Endometrial microvascular endothelial cells (primary cell): ENCODE results near the gene PROSER3. TPM values are rescaled to one million over a fixed set of nuclear protein-coding genes. Genes with fewer than 3 reads are reported as not detected.
"Not testable (repeated sequence)": the region's sequence is repeated elsewhere in the genome, so short reads cannot be mapped to it uniquely, and the experiment has no call there.

ENCODE experiments used
- in situ Hi-C: cut with HindIII; loops from 2 replicates; pipeline ENCODE4 v1.10.0; 2017; ENCODE audit warnings: low sequenced_read_pairs, low pct_unique_long_range_greater_than_20kb; ENCODE audit errors: inconsistent ontology term
- total RNA-seq: library from RNA; depleted of rRNA; stranded (reverse); fragments of >200 nt; gene quantifications from one replicate; pipeline ENCODE4 v1.2.3, GENCODE V29; 2015; ENCODE audit errors: inconsistent ontology term

Gene PROSER3
- total RNA-seq, 1 donor from 2014 or later = 7.2 TPM

DNA sequence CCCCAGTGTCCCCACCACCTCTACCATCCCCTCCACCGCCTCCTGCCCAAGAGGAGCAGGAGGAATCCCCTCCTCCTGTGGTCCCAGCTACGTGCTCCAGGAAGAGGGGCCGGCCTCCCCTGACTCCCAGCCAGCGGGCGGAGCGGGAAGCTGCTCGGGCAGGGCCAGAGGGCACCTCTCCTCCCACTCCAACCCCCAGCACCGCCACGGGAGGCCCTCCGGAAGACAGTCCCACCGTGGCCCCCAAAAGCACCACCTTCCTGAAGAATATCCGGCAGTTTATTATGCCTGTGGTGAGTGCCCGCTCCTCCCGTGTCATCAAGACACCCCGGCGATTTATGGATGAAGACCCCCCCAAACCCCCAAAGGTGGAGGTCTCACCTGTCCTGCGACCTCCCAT is 37.3 kb upstream of the PROSER3 start:
- in situ Hi-C loops = no loop called here

DNA sequence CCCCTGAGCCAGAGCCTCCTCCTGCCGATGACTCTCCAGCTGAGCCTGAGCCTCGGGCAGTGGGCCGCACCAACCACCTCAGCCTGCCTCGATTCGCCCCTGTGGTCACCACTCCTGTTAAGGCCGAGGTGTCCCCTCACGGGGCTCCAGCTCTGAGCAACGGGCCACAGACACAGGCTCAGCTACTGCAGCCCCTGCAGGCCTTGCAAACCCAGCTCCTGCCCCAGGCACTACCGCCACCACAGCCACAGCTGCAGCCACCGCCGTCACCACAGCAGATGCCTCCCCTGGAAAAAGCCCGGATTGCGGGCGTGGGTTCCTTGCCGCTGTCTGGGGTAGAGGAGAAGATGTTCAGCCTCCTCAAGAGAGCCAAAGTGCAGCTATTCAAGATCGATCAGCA is 36.6 kb upstream of the PROSER3 start:
- in situ Hi-C loops = no loop called here

DNA sequence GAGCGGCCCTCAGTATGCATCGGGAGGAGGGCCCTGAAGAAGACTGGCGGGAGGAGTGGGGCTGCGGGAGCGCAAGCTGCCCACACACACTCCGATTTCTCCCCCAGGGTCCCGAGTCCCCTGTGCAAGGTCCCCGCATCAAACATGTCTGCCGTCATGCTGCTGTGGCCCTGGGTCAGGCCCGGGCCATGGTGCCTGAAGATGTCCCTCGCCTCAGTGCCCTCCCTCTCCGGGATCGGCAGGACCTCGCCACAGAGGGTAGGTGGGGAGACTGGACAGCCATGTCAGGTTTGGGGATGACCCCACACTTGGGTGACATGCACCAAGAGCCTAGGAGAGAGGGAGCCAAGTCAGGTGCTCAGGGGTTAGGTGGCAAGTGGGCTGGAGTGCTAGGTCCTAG is 35.5 kb upstream of the PROSER3 start:
- in situ Hi-C loops = no loop called here

DNA sequence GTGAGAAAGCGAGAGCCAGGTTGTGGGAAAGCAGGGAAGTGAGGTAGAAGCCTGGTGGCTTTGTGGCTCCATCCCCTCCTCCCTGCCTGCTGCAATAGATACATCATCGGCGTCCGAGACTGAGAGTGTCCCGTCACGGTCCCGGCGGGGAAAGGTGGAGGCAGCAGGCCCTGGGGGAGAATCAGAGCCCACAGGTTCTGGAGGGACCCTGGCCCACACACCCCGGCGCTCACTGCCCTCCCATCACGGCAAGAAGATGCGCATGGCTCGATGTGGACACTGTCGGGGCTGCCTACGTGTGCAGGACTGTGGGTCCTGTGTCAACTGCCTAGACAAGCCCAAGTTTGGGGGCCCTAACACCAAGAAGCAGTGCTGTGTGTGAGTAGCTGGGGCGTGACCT is 35.1 kb upstream of the PROSER3 start:
- in situ Hi-C loops = no loop called here

DNA sequence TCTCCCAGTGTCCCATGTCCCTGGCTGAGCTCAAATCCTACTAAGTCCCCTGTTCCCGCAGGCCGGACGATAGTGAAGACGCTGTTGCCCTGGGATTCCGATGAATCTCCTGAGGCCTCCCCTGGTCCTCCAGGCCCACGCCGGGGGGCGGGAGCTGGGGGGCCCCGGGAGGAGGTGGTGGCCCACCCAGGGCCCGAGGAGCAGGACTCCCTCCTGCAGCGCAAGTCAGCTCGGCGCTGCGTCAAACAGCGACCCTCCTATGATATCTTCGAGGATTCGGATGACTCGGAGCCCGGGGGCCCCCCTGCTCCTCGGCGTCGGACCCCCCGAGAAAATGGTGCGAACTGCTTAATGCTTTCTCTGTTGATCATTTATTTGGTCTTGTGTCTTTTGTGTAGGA is 34.3 kb upstream of the PROSER3 start:
- in situ Hi-C loops = no loop called here

DNA sequence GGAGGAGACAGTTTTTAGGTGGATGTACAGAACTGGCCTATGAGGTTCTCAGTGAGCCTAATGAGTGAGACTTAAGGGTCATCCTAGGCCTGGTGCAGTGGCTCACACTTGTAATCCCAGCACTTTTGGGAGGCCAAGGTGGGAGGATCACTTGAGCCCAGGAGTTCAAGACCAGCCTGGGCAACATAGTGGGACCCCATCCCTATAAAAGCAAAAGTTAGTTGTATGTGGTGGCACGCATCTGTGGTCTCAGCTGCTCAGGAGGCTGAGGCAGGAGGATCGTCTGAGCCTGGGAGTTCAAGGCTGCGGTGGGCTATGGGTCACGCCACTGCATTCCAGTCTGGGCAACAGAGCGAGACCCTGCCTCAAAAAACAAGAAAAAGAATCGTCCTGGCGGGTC is 33.8 kb upstream of the PROSER3 start:
- in situ Hi-C loops = not testable (repeated sequence)

DNA sequence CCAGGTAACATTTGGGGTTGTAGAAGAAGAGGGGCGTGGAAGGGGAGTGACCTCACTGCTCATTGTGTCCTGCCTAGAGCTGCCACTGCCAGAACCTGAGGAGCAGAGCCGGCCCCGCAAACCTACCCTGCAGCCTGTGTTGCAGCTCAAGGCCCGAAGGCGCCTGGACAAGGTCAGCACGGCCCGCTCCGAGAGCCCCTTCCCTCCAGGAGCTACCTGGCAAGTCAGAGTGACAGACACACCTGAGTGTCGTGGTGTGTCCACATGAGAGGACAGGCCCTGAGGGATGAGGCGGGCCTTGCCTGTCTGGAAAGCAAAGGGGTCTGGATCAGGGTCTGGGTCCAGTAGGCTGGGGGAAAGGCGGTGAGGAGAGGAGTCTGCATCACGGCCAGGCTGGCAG is 33.4 kb upstream of the PROSER3 start:
- in situ Hi-C loops = no loop called here

DNA sequence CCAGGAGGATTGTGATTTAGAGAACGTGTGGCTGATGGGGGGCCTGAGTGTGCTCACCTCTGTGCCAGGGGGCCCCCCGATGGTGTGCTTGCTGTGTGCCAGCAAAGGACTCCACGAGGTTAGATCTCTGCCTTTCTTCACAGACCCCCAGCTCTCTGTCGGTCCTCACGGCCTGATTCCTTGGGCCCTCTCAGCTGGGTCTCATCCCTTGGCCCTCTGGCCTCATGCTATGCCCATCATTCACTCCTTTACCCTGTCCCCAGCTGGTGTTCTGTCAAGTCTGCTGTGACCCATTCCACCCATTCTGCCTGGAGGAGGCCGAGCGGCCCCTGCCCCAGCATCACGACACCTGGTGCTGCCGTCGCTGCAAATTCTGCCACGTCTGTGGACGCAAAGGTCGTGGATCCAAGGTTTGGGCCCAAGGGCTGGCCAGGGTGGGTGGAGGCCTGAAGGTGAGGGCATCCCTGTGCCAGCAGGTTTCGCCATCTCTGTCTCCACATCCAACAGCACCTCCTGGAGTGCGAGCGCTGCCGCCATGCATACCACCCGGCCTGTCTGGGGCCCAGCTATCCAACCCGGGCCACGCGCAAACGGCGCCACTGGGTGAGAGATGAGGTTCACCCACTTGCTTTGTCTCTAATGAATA is 32.6 kb upstream of the PROSER3 start:
- in situ Hi-C loops = no loop called here

DNA sequence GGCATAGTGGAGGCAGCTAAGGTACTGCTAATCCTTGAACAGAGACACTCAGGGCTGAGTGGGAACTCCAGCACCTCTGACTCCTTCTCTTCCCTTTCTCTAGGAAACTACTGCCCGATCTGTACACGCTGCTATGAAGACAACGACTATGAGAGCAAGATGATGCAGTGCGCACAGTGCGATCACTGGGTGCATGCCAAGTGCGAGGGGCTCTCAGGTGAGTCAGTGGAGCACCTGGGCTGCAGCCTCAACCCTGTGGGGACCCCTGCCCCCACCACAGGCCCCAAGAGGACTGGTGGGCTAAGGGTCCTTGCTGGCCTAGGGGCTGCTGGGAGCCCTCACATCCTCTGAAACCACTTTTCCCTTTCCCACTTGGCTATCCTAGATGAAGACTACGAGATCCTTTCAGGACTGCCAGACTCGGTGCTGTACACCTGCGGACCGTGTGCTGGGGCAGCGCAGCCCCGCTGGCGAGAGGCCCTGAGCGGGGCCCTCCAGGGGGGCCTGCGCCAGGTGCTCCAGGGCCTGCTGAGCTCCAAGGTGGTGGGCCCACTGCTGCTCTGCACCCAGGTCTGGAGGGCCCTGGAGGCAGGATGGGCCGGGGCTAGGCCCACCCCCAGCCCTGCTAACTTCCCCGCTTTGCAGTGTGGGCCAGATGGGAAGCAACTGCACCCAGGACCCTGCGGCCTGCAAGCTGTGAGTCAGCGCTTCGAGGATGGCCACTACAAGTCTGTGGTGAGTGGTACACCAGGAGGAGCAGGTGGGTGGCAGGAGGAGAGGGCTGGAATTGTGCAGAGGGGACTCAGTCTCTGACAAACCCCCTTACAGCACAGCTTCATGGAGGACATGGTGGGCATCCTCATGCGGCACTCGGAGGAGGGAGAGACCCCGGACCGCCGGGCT is 30.7 kb upstream of the PROSER3 start:
- in situ Hi-C loops = no loop called here

DNA sequence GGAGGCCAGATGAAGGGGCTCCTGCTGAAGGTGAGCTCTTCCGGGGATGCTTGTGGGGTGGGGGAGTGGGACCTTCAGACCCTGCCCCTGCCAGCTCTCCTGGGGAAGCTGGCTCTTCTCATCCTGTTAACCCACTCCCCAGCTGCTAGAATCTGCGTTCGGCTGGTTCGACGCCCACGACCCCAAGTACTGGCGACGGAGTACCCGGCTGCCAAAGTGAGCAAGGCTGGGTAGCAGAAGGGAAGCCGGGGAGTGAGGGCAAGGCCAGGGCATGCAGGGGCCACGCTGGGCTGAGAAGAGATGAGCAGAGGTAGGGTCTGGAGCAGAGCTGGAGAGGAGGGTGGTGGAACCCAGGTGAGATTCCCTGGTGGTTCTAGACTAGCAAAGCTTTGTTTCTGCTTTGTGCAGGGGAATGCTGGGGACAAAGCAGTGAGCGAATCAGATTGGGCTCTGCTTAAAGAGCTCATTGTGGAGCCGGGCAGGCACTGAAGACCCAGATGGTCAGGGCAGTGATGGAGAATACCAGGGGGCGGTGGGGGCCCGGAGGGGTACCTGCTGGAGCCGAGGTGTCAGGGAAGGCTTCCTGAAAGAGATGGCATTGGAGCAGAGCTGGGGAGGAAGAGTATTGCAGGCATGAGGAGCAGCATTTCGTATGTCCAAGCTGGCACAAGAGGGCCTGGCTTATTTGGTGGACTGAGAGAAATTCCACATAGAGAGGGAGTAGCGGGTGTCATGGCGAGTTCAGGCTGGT is 29.8 kb upstream of the PROSER3 start:
- in situ Hi-C loops = no loop called here

DNA sequence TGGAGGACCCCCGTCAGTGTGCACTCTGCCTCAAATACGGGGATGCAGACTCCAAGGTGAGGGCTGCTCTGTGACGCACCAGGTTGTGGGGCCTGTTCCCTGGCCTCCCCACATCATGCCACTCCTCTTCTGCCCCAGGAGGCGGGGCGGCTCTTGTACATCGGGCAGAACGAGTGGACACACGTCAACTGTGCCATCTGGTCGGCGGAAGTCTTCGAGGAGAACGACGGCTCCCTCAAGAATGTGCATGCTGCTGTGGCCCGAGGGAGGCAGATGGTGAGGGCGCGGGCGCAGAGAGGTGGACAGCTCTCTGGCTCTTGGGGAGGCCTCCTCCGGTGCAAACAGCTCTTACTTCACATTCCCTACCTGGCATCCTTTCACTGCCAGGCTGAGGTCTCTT is 29.0 kb upstream of the PROSER3 start:
- in situ Hi-C loops = no loop called here

DNA sequence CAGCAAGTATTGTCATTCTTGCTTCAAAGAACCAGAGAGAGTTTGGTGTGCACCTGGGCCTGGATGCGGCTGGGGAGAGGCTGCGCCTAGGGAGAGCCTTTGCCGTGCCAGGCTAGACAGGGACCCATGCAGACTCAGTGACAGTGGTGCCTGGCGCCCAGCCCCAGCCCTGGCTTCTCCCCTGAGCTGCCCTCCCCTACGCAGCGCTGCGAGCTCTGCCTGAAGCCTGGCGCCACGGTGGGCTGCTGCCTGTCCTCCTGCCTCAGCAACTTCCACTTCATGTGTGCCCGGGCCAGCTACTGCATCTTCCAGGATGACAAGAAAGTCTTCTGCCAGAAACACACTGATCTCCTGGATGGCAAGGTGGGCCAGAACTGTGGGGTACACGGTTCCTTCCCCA is 28.2 kb upstream of the PROSER3 start:
- in situ Hi-C loops = no loop called here

DNA sequence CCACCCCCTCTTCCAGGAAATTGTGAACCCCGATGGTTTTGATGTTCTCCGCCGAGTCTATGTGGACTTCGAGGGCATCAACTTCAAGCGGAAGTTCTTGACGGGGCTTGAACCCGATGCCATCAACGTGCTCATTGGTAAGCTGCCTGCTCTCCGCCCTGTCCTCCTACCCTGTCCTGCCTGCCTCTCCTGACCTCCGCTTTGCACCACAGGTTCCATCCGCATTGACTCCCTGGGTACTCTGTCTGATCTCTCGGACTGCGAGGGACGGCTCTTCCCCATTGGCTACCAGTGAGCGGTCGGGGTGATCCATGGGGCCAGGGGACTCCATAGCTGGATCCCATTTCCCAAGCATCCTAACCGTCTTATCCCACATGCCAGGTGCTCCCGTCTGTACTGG is 27.6 kb upstream of the PROSER3 start:
- in situ Hi-C loops = no loop called here

DNA sequence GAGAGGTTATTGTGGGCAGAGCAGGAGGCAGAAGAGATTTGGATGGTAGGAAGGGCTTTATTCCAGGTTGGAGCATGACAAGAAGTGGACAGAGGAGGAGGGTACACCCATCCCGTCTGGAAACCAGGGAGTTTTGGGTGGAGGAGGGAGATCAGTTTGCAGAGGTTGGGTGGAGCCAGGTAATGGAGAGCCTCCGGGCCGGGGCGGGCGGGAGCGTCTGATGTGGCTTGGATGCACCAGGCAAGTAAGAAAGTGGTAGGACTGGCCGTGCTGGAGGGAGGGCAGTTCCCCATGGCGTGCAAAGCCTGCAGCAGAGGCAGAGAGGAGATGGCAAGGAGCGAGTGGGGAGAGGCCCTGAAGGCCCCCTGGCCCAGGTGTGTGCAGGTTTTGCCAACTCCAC is 26.6 kb upstream of the PROSER3 start:
- in situ Hi-C loops = no loop called here

DNA sequence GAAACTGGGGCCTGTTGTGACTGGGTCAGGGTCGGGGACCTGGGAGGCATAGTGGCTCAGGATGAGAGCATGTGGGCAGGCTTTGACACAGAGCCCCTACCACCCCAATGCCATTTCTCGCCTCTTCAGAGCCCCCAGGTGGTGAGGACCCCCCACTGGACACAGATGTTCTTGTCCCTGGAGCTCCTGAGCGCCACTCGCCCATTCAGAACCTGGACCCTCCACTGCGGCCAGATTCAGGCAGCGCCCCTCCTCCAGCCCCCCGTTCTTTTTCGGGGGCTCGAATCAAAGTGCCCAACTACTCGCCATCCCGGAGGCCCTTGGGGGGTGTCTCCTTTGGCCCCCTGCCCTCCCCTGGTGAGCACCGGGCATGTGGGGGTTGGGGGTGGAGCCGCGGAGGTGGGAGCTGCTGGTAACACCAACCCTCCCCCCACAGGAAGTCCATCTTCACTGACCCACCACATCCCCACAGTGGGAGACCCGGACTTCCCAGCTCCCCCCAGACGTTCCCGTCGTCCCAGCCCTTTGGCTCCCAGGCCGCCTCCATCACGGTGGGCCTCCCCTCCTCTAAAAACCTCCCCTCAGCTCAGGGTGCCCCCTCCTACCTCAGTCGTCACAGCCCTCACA is 26.1 kb upstream of the PROSER3 start:
- in situ Hi-C loops = no loop called here

DNA sequence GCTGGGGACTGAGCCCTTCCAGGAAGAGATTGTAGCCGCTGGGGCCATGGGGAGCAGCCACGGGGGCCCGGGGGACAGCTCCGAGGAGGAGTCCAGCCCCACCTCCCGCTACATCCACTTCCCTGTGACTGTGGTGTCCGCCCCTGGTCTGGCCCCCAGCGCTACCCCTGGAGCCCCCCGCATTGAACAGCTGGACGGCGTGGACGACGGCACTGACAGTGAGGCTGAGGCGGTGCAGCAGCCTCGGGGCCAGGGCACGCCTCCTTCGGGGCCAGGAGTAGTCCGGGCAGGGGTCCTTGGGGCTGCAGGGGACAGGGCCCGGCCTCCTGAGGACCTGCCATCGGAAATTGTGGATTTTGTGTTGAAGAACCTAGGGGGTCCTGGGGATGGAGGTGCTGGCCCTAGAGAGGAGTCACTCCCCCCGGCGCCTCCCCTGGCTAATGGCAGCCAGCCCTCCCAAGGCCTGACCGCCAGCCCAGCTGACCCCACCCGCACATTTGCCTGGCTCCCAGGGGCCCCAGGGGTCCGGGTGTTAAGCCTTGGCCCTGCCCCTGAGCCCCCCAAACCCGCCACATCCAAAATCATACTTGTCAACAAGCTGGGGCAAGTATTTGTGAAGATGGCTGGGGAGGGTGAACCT is 25.3 kb upstream of the PROSER3 start:
- in situ Hi-C loops = no loop called here

DNA sequence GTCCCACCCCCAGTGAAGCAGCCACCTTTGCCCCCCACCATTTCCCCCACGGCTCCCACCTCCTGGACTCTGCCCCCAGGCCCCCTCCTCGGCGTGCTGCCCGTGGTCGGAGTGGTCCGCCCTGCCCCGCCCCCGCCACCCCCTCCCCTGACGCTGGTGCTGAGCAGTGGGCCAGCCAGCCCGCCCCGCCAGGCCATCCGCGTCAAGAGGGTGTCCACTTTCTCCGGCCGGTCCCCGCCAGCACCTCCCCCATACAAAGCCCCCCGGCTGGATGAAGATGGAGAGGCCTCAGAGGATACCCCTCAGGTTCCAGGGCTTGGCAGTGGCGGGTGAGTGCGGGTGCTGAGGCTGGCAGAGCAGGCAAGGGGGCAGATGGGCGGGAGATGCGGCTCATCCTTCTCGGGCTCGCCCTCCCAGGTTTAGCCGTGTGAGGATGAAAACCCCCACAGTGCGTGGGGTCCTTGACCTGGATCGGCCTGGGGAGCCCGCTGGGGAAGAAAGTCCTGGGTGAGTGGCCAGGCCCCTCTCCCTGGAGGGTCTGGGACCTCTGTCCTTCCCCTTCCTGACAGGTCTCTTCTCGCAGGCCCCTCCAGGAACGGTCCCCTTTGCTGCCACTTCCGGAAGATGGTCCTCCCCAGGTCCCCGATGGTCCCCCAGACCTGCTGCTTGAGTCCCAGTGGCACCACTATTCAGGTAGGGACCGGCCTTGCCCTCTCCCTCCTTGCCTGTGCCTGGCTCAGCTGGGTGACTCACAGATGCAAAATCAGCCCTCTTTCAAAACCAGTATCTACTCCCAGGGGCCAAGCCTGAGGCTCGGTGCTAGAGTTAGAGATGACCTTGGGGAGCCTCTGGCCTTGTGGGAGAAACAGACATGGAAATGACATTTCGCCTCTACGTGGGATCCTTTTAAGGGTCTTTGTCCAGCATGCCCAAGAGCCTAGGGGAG is 24.5 kb upstream of the PROSER3 start:
- in situ Hi-C loops = no loop called here

DNA sequence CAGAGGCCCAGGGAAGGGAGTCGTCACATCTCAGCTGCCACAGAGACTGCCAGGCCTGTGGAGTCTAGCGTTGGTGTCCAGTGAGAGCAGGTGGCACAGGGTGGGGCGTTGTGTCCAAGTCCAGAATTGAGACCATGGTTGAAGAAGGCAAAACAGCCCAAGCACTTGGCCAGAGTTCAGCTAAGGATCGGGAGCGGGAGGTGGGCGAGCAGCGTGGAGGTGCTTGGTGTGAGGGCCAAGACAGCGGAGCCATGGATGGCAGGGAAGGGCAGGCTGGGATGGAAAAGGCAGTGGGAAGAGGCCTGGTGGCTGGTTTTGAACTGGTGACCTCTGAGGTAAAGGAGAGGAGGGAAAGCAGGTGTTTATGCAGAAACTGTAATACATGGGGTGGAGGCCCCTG is 23.7 kb upstream of the PROSER3 start:
- in situ Hi-C loops = no loop called here
